ENCODE results near the gene TTLL13. TPM values are rescaled to one million over a fixed set of nuclear protein-coding genes. Genes with fewer than 3 reads are reported as not detected.

TTLL13 gene
- polyA plus RNA-seq, 1 of the 3 experiments (the other 2 are of a cell fraction) = 0.03 TPM

- CTCF ChIA-PET = interaction anchor here (0.9 to 1.4 kb wide), 5 partner anchors 12 to 127 kb away, joined by 3 to 5 read pairs (median 3); no protein-coding TSS in a partner anchor
- no peak for DNase-seq
- POLR2A ChIA-PET = interaction anchor here (0.7 kb wide), 1 partner anchor 428 kb away, joined by 3 read pairs; no protein-coding TSS in a partner anchor
- 93% methylated on average over 10 of the region's 10 CpGs for WGBS (ENCODE audit: low lambda C conversion rate)
- H3K4me3 ChIP-seq (ENCODE audit: low read depth in 2 of 2, low read length in 1 of 2) = no peak overlapping the region
- H3F3A ChIP-seq (replicated peaks; ENCODE audit: insufficient read depth) = peaks cover 17% of the 10 kb centered on the region
- peaks cover 65% of the 10 kb centered on the region for H4K20me1 ChIP-seq (ENCODE audit: insufficient read depth)
- peaks cover 9 to 14% of the 10 kb centered on the region in 2 experiments; a peak in 3 of 4 replicates for H3K4me1 ChIP-seq (ENCODE audit: control insufficient read depth in 1 of 2, insufficient read depth in 2 of 2, low read depth in 1 of 2, low read length in 1 of 2)
- no peaks in the 10 kb centered on the region for H3K9me2 ChIP-seq
- H3K79me2 ChIP-seq (ENCODE audit: insufficient read depth) = peaks cover 88% of the 10 kb centered on the region
- no peak overlapping the region for H3K4me2 ChIP-seq
- no peak overlapping the region for H3K9ac ChIP-seq
- H3K27ac ChIP-seq (ENCODE audit: low read depth in 2 of 2, low read length in 1 of 2) = no peak overlapping the region
- H3K36me3 ChIP-seq (replicated peaks in 1 of 2; ENCODE audit: control insufficient read depth in 1 of 2, insufficient read depth in 2 of 2, low read length in 1 of 2) = peaks cover 52 to 74% of the 10 kb centered on the region in 2 experiments
- H2AFZ ChIP-seq (ENCODE audit: low read depth) = no peak overlapping the region
- no peaks in the 10 kb centered on the region for H3K27me3 ChIP-seq (ENCODE audit: insufficient read depth)
- TF ChIP-seq RFX5 (IDR thresholded peaks at IDR 0.05; ENCODE audit: low read length) (no peak), FOXJ3 (CRISPR knock-in tag; IDR thresholded peaks at IDR 0.05) (no peak), REST (IDR thresholded peaks at IDR 0.05; ENCODE audit: low read depth, low read length) (no peak), EZH2phosphoT487 (IDR thresholded peaks at IDR 0.05; ENCODE audit: borderline replicate concordance, low read depth) (no peak), USF1 (IDR thresholded peaks at IDR 0.05; ENCODE audit: borderline replicate concordance, low read depth) (no peak), GABPA (IDR thresholded peaks at IDR 0.05; ENCODE audit: low read depth) (no peak), TAF1 (IDR thresholded peaks at IDR 0.05; ENCODE audit: borderline replicate concordance, low read depth, low read length) (no peak), SIN3A (IDR thresholded peaks at IDR 0.05; ENCODE audit: borderline replicate concordance, low read depth, low read length) (no peak), EP300 (IDR thresholded peaks at IDR 0.05; ENCODE audit: borderline replicate concordance in 1 of 2, low read depth in 1 of 2, low read length in 1 of 2) (no peak), TCF12 (IDR thresholded peaks at IDR 0.05) (no peak), SMC3 (IDR thresholded peaks at IDR 0.05; ENCODE audit: low read depth, low read length) (no peak), CHD2 (IDR thresholded peaks at IDR 0.05; ENCODE audit: low read length, partially characterized antibody) (no peak), TEAD4 (IDR thresholded peaks at IDR 0.05; ENCODE audit: borderline replicate concordance, insufficient read depth) (no peak), MEF2A (IDR thresholded peaks at IDR 0.05; ENCODE audit: borderline replicate concordance, low read depth) (no peak), NFIC (IDR thresholded peaks at IDR 0.05; ENCODE audit: borderline replicate concordance) (no peak), MXI1 (IDR thresholded peaks at IDR 0.05; ENCODE audit: low read depth, low read length) (no peak)
- TF ChIP-seq, protein P1, sequence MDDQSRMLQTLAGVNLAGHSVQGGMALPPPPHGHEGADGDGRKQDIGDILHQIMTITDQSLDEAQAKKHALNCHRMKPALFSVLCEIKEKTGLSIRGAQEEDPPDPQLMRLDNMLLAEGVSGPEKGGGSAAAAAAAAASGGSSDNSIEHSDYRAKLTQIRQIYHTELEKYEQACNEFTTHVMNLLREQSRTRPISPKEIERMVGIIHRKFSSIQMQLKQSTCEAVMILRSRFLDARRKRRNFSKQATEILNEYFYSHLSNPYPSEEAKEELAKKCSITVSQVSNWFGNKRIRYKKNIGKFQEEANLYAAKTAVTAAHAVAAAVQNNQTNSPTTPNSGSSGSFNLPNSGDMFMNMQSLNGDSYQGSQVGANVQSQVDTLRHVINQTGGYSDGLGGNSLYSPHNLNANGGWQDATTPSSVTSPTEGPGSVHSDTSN (IDR thresholded peaks at IDR 0.05) = no peak
- TF ChIP-seq, protein P2, sequence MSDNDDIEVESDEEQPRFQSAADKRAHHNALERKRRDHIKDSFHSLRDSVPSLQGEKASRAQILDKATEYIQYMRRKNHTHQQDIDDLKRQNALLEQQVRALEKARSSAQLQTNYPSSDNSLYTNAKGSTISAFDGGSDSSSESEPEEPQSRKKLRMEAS (IDR thresholded peaks at IDR 0.05; ENCODE audit: low read depth) = no peak
- TF ChIP-seq, protein P3, sequence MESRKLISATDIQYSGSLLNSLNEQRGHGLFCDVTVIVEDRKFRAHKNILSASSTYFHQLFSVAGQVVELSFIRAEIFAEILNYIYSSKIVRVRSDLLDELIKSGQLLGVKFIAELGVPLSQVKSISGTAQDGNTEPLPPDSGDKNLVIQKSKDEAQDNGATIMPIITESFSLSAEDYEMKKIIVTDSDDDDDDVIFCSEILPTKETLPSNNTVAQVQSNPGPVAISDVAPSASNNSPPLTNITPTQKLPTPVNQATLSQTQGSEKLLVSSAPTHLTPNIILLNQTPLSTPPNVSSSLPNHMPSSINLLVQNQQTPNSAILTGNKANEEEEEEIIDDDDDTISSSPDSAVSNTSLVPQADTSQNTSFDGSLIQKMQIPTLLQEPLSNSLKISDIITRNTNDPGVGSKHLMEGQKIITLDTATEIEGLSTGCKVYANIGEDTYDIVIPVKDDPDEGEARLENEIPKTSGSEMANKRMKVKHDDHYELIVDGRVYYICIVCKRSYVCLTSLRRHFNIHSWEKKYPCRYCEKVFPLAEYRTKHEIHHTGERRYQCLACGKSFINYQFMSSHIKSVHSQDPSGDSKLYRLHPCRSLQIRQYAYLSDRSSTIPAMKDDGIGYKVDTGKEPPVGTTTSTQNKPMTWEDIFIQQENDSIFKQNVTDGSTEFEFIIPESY (IDR thresholded peaks at IDR 0.05; ENCODE audit: borderline replicate concordance, low read depth) = no peak
- H3K9me3 ChIP-seq = no peaks in the 10 kb centered on the region
These were observed 21.3 kb downstream of the TTLL13 start for GRCh38 chr15:90270502-90271150.
